IMR-90 (cell line): ENCODE measurements around the gene NKX6-2. TPM values are rescaled to one million over a fixed set of nuclear protein-coding genes. Genes with fewer than 3 reads are reported as not detected.

Source experiments
- ATAC-seq: fragments of 200-7000 bp; cut with Tn5 transposase; 2 replicates; pipeline ENCODE4 v1.9.1; 2020; ENCODE audit warnings: low read depth, mild to moderate bottlenecking, moderate library complexity
- BruUV-seq: library from RNA; stranded (reverse); fragments of 400-500 nt; replicated peaks from 2 replicates; lab custom pipeline; 2021; lab: Mats Ljungman, UMichigan
- CTCF ChIA-PET: fragments of 300-600 bp; formaldehyde crosslinking; extraction: SDS; loops from one replicate; lab custom pipeline; 2021; ENCODE audit warnings: antibody characterized with exemption; lab: Yijun Ruan, JAX
- POLR2A ChIA-PET: fragments of 300-600 bp; sonication (Branson Sonifier 250); formaldehyde crosslinking; loops from one replicate; lab custom pipeline; 2022; ENCODE audit warnings: antibody characterized with exemption; ENCODE audit not compliant: unreplicated experiment; lab: Charles Lee
- DNase-seq: peaks from one replicate; pipeline ENCODE4 v3.0.0; 2013
- H2AFZ ChIP-seq: replicated peaks from 2 replicates; pipeline ENCODE3; 2013; ENCODE audit warnings: low read length, mild to moderate bottlenecking; ENCODE audit not compliant: poor library complexity
- H2AK5ac ChIP-seq: 2 replicates; pipeline ENCODE4 v1.6.1; 2013; ENCODE audit warnings: low read depth, low read length, inconsistent platforms
- H2AK9ac ChIP-seq: replicated peaks from 2 replicates; pipeline ENCODE3; 2013; ENCODE audit warnings: mild to moderate bottlenecking, low read depth, low read length, moderate library complexity; ENCODE audit not compliant: poor library complexity
- H2BK120ac ChIP-seq: 2 replicates; pipeline ENCODE4 v1.6.1; 2013; ENCODE audit warnings: low read depth, low read length, inconsistent platforms
- H2BK15ac ChIP-seq: 3 replicates; pipeline ENCODE4 v1.6.1; 2013; ENCODE audit warnings: low read depth, low read length, inconsistent platforms
- H2BK20ac ChIP-seq: 2 replicates; pipeline ENCODE4 v1.6.1; 2013; ENCODE audit warnings: low read depth, mild to moderate bottlenecking, inconsistent platforms, low read length, moderate library complexity
- H2BK5ac ChIP-seq: 2 replicates; pipeline ENCODE4 v1.6.1; 2013; ENCODE audit warnings: mild to moderate bottlenecking, low read depth, low read length, inconsistent platforms; ENCODE audit not compliant: poor library complexity, severe bottlenecking
- H3K14ac ChIP-seq: replicated peaks from 2 replicates; pipeline ENCODE4 v1.6.1; 2013; ENCODE audit warnings: low read depth, low read length, inconsistent platforms
- H3K18ac ChIP-seq: 2 replicates; pipeline ENCODE4 v1.6.1; 2013; ENCODE audit warnings: low read depth, low read length, control low read depth
- H3K23ac ChIP-seq: 2 replicates; pipeline ENCODE4 v1.6.1; 2013; ENCODE audit warnings: low read depth, low read length, inconsistent platforms
- H3K27ac ChIP-seq: 2 replicates; pipeline ENCODE4 v1.5.1; 2013; ENCODE audit warnings: mild to moderate bottlenecking, control low read depth, low read length; ENCODE audit not compliant: insufficient read depth
- H3K27me3 ChIP-seq: 2 replicates; pipeline ENCODE4 v1.6.1; 2013; ENCODE audit warnings: low read length; ENCODE audit not compliant: control insufficient read depth, insufficient read depth
- H3K36me3 ChIP-seq: 2 replicates; pipeline ENCODE4 v1.6.1; 2013; ENCODE audit warnings: low read length, mixed read lengths; ENCODE audit not compliant: control insufficient read depth, insufficient read depth
- H3K4ac ChIP-seq: 2 replicates; pipeline ENCODE4 v1.6.1; 2013; ENCODE audit warnings: low read depth, low read length, inconsistent platforms
- H3K4me1 ChIP-seq: 2 replicates; pipeline ENCODE4 v1.6.1; 2013; ENCODE audit warnings: low read length, mixed read lengths; ENCODE audit not compliant: control insufficient read depth, insufficient read depth
- H3K4me2 ChIP-seq: 2 replicates; pipeline ENCODE4 v1.6.1; 2013; ENCODE audit warnings: low read depth, mild to moderate bottlenecking, control low read depth, low read length, moderate library complexity
- H3K4me3 ChIP-seq: 2 replicates; pipeline ENCODE4 v1.5.1; 2013; ENCODE audit warnings: low read depth, mild to moderate bottlenecking, control low read depth, low read length, moderate library complexity; ENCODE audit not compliant: insufficient read depth
- H3K56ac ChIP-seq: 2 replicates; pipeline ENCODE4 v1.6.1; 2013; ENCODE audit warnings: low read length, inconsistent platforms; ENCODE audit not compliant: insufficient read depth; ENCODE audit errors: extremely low read depth
- H3K79me1 ChIP-seq, 2 experiments: 2 replicates each; pipeline ENCODE4 v1.6.1; 2013; ENCODE audit warnings: low read length in 2 of 2, inconsistent platforms in 1 of 2, low read depth in 1 of 2
- H3K9ac ChIP-seq: 2 replicates; pipeline ENCODE4 v1.6.1; 2013; ENCODE audit warnings: low read depth, low read length, control low read depth
- H3K9me1 ChIP-seq: 2 replicates; pipeline ENCODE4 v1.6.1; 2013; ENCODE audit warnings: low read length, inconsistent platforms; ENCODE audit not compliant: insufficient read depth
- H3K9me3 ChIP-seq: 2 replicates; pipeline ENCODE4 v1.6.1; 2013; ENCODE audit warnings: low read length; ENCODE audit not compliant: control insufficient read depth, insufficient read depth
- H4K20me1 ChIP-seq: 2 replicates; pipeline ENCODE4 v1.6.1; 2013; ENCODE audit warnings: low read length, inconsistent platforms; ENCODE audit not compliant: insufficient read depth
- H4K5ac ChIP-seq: 2 replicates; pipeline ENCODE4 v1.6.1; 2013; ENCODE audit warnings: mild to moderate bottlenecking, low read depth, low read length, control low read depth
- H4K8ac ChIP-seq, 2 experiments: 2 replicates each; pipeline ENCODE4 v1.6.1; 2013; ENCODE audit warnings: low read depth in 2 of 2, low read length in 2 of 2, control low read depth in 1 of 2, inconsistent platforms in 1 of 2
- H4K91ac ChIP-seq: 2 replicates; pipeline ENCODE4 v1.6.1; 2013; ENCODE audit warnings: low read depth, low read length, inconsistent platforms; ENCODE audit not compliant: insufficient read depth
- BHLHE40 ChIP-seq: fragments of 150-350 bp; IDR thresholded peaks from 2 replicates; pipeline ENCODE4 v1.6.1; 2016; ENCODE audit warnings: mild to moderate bottlenecking, low read depth, low read length
- CEBPB ChIP-seq: IDR thresholded peaks from 2 replicates; pipeline ENCODE4 v1.6.1; 2012; ENCODE audit warnings: low read depth, low read length, improper control_type of control experiment
- CHD1 ChIP-seq: IDR thresholded peaks from 2 replicates; pipeline ENCODE4 v1.6.1; 2012; ENCODE audit warnings: low read depth, low read length, improper control_type of control experiment
- FOS ChIP-seq: fragments of 150-350 bp; IDR thresholded peaks from 2 replicates; pipeline ENCODE4 v1.6.1; 2016; ENCODE audit warnings: low read depth, low read length
- MAFK ChIP-seq: IDR thresholded peaks from 2 replicates; pipeline ENCODE4 v1.6.1; 2012; ENCODE audit warnings: low read depth, low read length, improper control_type of control experiment
- MAZ ChIP-seq: IDR thresholded peaks from 2 replicates; pipeline ENCODE4 v1.6.1; 2012; ENCODE audit warnings: low read depth, mild to moderate bottlenecking, low read length, improper control_type of control experiment, moderate library complexity, borderline replicate concordance
- MXI1 ChIP-seq: IDR thresholded peaks from 2 replicates; pipeline ENCODE4 v1.6.1; 2012; ENCODE audit warnings: low read depth, mild to moderate bottlenecking, low read length, moderate library complexity, borderline replicate concordance
- NFE2L2 ChIP-seq: fragments of 150-350 bp; IDR thresholded peaks from 2 replicates; pipeline ENCODE4 v1.6.1; 2016; ENCODE audit warnings: low read depth, mild to moderate bottlenecking, low read length
- POLR2A ChIP-seq: IDR thresholded peaks from 2 replicates; pipeline ENCODE4 v1.6.1; 2012; ENCODE audit warnings: mild to moderate bottlenecking, low read depth, low read length
- RCOR1 ChIP-seq: IDR thresholded peaks from 2 replicates; pipeline ENCODE4 v1.6.1; 2012; ENCODE audit warnings: mild to moderate bottlenecking, low read length, improper control_type of control experiment; ENCODE audit not compliant: insufficient replicate concordance
- RFX5 ChIP-seq: IDR thresholded peaks from 2 replicates; pipeline ENCODE4 v1.8.0; 2012; ENCODE audit warnings: low read depth, mild to moderate bottlenecking, low read length, moderate library complexity
- SMC3 ChIP-seq: fragments of 150-350 bp; IDR thresholded peaks from 2 replicates; pipeline ENCODE4 v1.6.1; 2016; ENCODE audit warnings: low read depth, mild to moderate bottlenecking, antibody characterized with exemption, low read length, moderate library complexity
- WGBS, 2 experiments: methylation state at CpG; one replicate each; pipeline versions ENCODE4 v1.1.5 to v1.1.7; 2013; ENCODE audit warnings: missing lambda C conversion rate in 2 of 2; ENCODE audit not compliant: insufficient read length in 1 of 2; ENCODE audit errors: extremely low coverage in 2 of 2; 5-methylcytosine and 5-hydroxymethylcytosine counted together
- dilution Hi-C: fragments of 300-500 bp; cut with HindIII; formaldehyde crosslinking; loops from one replicate; pipeline ENCODE4 v1.14.3; 2018; ENCODE audit warnings: low sequenced_read_pairs; ENCODE audit not compliant: unreplicated experiment
- in situ Hi-C: fragments of 300-500 bp; cut with MboI; formaldehyde crosslinking; loops from 3 replicates; pipeline ENCODE4 v1.14.3; 2019; ENCODE audit warnings: low sequenced_read_pairs, inconsistent platforms, mixed read lengths
- intact Hi-C: fragments of 100-400 bp; cut with micrococcal nuclease; formaldehyde crosslinking; loops from 2 replicates; pipeline ENCODE4 v1.10.0; 2022
- polyA plus RNA-seq, 3 experiments: library from polyadenylated mRNA; depleted of rRNA; stranded (reverse); fragments of >200 nt; gene quantifications; 2 replicates each; pipeline ENCODE4 v1.2.3, GENCODE V29; 2012; ENCODE audit warnings: low replicate concordance in 1 of 3
- total RNA-seq: library from RNA; depleted of rRNA; stranded (reverse); fragments of >200 nt; gene quantifications from 2 replicates; pipeline ENCODE4 v1.2.3, GENCODE V29; 2012
- TF ChIP-seq, protein P1 (sequence below): conservative IDR thresholded peaks from 2 replicates; pipeline ENCODE4 v1.5.1; 2012; ENCODE audit warnings: mild to moderate bottlenecking, low read depth, low read length, improper control_type of control experiment
- TF ChIP-seq, protein P2 (sequence below): fragments of 150-350 bp; IDR thresholded peaks from 2 replicates; pipeline ENCODE4 v1.6.1; 2016; ENCODE audit warnings: low read depth, mild to moderate bottlenecking, low read length, moderate library complexity, borderline replicate concordance
- TF ChIP-seq, protein P3 (sequence below): fragments of 150-350 bp; IDR thresholded peaks from 2 replicates; pipeline ENCODE4 v1.6.1; 2017; ENCODE audit warnings: mild to moderate bottlenecking, antibody characterized with exemption, low read length, low read depth

NKX6-2 gene
- total and polyA plus RNA-seq, 2 of the 4 experiments (the other 2 are of a cell fraction) = not detected

DNA sequence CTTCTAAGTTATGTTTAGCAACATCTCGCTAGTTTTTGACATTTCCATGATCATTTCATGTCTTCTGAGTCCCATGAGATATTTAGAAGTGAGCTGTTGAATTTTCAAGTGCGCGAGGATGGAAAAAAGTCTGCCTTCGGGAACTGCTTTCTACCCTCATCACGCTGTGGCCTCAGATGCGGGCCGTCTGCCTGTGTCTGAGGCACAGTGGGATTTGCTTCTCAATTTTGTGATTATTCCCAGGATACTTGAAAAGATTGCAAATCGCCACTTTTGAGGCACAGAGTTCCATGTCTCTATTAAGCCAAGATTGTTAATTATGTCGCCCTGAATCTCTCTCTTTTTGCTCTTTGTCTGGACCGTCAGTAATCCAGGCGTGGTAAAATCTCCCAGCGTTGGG is 30.8 kb upstream of the NKX6-2 start:
- no peak overlapping the region for H3K23ac ChIP-seq
- no peak overlapping the region for H4K91ac ChIP-seq
- H2AFZ ChIP-seq = no peak overlapping the region
- no peak overlapping the region for H3K9ac ChIP-seq
- no peak overlapping the region for H4K5ac ChIP-seq
- H3K27ac ChIP-seq = no peak overlapping the region
- no peak for DNase-seq
- ChIA-PET CTCF (no interaction called here), POLR2A (no interaction called here)
- no peak overlapping the region for H4K8ac ChIP-seq
- H2BK15ac ChIP-seq = no peak overlapping the region
- H3K18ac ChIP-seq = no peak overlapping the region
- no peak overlapping the region for H2BK120ac ChIP-seq
- TF ChIP-seq MXI1 (no peak), BHLHE40 (no peak), MAZ (no peak), RCOR1 (no peak), SMC3 (no peak), POLR2A (no peak), NFE2L2 (no peak), MAFK (no peak), CEBPB (no peak), FOS (no peak), CHD1 (no peak), RFX5 (no peak)
- TF ChIP-seq, protein P1, sequence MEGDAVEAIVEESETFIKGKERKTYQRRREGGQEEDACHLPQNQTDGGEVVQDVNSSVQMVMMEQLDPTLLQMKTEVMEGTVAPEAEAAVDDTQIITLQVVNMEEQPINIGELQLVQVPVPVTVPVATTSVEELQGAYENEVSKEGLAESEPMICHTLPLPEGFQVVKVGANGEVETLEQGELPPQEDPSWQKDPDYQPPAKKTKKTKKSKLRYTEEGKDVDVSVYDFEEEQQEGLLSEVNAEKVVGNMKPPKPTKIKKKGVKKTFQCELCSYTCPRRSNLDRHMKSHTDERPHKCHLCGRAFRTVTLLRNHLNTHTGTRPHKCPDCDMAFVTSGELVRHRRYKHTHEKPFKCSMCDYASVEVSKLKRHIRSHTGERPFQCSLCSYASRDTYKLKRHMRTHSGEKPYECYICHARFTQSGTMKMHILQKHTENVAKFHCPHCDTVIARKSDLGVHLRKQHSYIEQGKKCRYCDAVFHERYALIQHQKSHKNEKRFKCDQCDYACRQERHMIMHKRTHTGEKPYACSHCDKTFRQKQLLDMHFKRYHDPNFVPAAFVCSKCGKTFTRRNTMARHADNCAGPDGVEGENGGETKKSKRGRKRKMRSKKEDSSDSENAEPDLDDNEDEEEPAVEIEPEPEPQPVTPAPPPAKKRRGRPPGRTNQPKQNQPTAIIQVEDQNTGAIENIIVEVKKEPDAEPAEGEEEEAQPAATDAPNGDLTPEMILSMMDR = no peak
- TF ChIP-seq, protein P2, sequence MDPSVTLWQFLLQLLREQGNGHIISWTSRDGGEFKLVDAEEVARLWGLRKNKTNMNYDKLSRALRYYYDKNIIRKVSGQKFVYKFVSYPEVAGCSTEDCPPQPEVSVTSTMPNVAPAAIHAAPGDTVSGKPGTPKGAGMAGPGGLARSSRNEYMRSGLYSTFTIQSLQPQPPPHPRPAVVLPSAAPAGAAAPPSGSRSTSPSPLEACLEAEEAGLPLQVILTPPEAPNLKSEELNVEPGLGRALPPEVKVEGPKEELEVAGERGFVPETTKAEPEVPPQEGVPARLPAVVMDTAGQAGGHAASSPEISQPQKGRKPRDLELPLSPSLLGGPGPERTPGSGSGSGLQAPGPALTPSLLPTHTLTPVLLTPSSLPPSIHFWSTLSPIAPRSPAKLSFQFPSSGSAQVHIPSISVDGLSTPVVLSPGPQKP = no peak
- TF ChIP-seq, protein P3, sequence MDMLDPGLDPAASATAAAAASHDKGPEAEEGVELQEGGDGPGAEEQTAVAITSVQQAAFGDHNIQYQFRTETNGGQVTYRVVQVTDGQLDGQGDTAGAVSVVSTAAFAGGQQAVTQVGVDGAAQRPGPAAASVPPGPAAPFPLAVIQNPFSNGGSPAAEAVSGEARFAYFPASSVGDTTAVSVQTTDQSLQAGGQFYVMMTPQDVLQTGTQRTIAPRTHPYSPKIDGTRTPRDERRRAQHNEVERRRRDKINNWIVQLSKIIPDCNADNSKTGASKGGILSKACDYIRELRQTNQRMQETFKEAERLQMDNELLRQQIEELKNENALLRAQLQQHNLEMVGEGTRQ = no peak
- H3K9me3 ChIP-seq = peaks cover 2% of the 10 kb centered on the region; the same call in 1 of the 2 replicates
- no TSS peak for BruUV-seq
- dilution Hi-C loops (no loop called here), in situ Hi-C loops (no loop called here), intact Hi-C loops (no loop called here)
- H2BK20ac ChIP-seq = no peak overlapping the region
- H3K56ac ChIP-seq = no peak overlapping the region
- WGBS, 2 experiments = 81% methylated on average over 6 of the region's 12 CpGs; no CpG with 5 or more reads in 1 of the 2 experiments
- no peak overlapping the region for H3K4me2 ChIP-seq
- H3K27me3 ChIP-seq = peaks cover 8% of the 10 kb centered on the region
- no peak for ATAC-seq
- H3K14ac ChIP-seq = no peak overlapping the region
- no peaks in the 10 kb centered on the region for H3K9me1 ChIP-seq
- H2AK5ac ChIP-seq = no peak overlapping the region
- no peak overlapping the region for H2BK5ac ChIP-seq
- H3K36me3 ChIP-seq = no peaks in the 10 kb centered on the region
- H3K4ac ChIP-seq = no peak overlapping the region
- H3K79me1 ChIP-seq = no peaks in the 10 kb centered on the region
- H3K4me1 ChIP-seq = no peaks in the 10 kb centered on the region
- H4K20me1 ChIP-seq = no peaks in the 10 kb centered on the region
- H2AK9ac ChIP-seq = no peak overlapping the region
- H3K4me3 ChIP-seq = no peak overlapping the region
